ENCODE results near the gene GSTT2.

DNA sequence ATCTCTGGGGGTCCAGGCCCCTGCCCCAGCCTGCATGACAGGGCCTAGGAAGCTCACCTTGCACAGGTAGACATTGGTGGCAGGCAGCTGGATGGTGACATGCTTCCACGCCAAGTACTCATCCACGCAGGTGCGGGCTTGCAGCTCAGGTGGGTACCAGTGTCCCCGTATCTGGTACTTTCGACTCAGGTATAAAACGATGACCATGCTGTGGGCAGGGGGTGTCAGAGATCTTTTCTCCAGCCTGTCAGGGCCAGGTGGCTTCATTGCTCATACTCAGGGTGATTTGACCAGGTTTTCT, 26.9 kb downstream of the GSTT2 start:
- TF ChIP-seq, protein P1, sequence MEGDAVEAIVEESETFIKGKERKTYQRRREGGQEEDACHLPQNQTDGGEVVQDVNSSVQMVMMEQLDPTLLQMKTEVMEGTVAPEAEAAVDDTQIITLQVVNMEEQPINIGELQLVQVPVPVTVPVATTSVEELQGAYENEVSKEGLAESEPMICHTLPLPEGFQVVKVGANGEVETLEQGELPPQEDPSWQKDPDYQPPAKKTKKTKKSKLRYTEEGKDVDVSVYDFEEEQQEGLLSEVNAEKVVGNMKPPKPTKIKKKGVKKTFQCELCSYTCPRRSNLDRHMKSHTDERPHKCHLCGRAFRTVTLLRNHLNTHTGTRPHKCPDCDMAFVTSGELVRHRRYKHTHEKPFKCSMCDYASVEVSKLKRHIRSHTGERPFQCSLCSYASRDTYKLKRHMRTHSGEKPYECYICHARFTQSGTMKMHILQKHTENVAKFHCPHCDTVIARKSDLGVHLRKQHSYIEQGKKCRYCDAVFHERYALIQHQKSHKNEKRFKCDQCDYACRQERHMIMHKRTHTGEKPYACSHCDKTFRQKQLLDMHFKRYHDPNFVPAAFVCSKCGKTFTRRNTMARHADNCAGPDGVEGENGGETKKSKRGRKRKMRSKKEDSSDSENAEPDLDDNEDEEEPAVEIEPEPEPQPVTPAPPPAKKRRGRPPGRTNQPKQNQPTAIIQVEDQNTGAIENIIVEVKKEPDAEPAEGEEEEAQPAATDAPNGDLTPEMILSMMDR (IDR thresholded peaks at IDR 0.05): no peak
- TF ChIP-seq POLR2A (IDR thresholded peaks at IDR 0.05): no peak
